ENCODE measurements around the gene FNDC4.

GRCh38 chr2:27544143-27544821, 49.3 kb upstream of the FNDC4 start:
- no peak for TF ChIP-seq POLR2A (IDR thresholded peaks at IDR 0.05; ENCODE audit: low read depth, low read length)
- TF ChIP-seq PAX5 (IDR thresholded peaks at IDR 0.05; ENCODE audit: insufficient read depth, low read length, severe bottlenecking) = no peak
- no peak for TF ChIP-seq POLR2AphosphoS5 (IDR thresholded peaks at IDR 0.05; ENCODE audit: low read depth, low read length)
- no peak for TF ChIP-seq TAF1 (IDR thresholded peaks at IDR 0.05; ENCODE audit: low read depth, low read length)
- no peak for TF ChIP-seq POU2F2 (IDR thresholded peaks at IDR 0.05; ENCODE audit: low read depth, low read length)
- TF ChIP-seq SPI1 (IDR thresholded peaks at IDR 0.05; ENCODE audit: low read depth, low read length) = no peak
